Measurements from ENCODE around the gene PSMD10.

PSMD10 gene

GRCh38 chrX:108097380-108097779 lies 6.0 kb upstream of the PSMD10 start:
- Mint-ChIP-seq H3K9me3 (no peaks in the 10 kb centered on the region), H3K4me3 (no peak overlapping the region), H3K27ac (no peak overlapping the region), H3K36me3 (no peaks in the 10 kb centered on the region), H3K4me1 (peaks cover 7% of the 10 kb centered on the region)
- no peak for ATAC-seq
- DNase-seq (ENCODE audit: low spot score in 2 of 2) = no peak

- peaks cover 13% of the 10 kb centered on the region for H3K36me3 Mint-ChIP-seq
- H3K27ac Mint-ChIP-seq = no peak overlapping the region
- peaks cover 7% of the 10 kb centered on the region for H3K4me1 Mint-ChIP-seq
- H3K9me3 Mint-ChIP-seq = no peaks in the 10 kb centered on the region
- ATAC-seq (peak; percentile 50), DNase-seq (ENCODE audit: low spot score in 2 of 2) (no peak)
- no peak overlapping the region for H3K4me3 Mint-ChIP-seq
Measured at GRCh38 chrX:108091878-108092291, 543 bp upstream of the PSMD10 start.

GRCh38 chrX:108090491-108091263 lies 665 bp downstream of the PSMD10 start:
- ATAC-seq (no peak), DNase-seq (ENCODE audit: low spot score in 2 of 2) (no peak)
- Mint-ChIP-seq H3K4me1 (peaks cover 7% of the 10 kb centered on the region), H3K27ac (no peak overlapping the region), H3K36me3 (peaks cover 24% of the 10 kb centered on the region), H3K9me3 (no peaks in the 10 kb centered on the region), H3K4me3 (no peak overlapping the region)

- DNase-seq (ENCODE audit: low spot score in 2 of 2) (no peak), ATAC-seq (no peak)
- H3K9me3 Mint-ChIP-seq = no peaks in the 10 kb centered on the region
- peaks cover 41% of the 10 kb centered on the region for H3K36me3 Mint-ChIP-seq
- no peak overlapping the region for H3K27ac Mint-ChIP-seq
- H3K4me3 Mint-ChIP-seq = no peak overlapping the region
- no peaks in the 10 kb centered on the region for H3K4me1 Mint-ChIP-seq
Measured at GRCh38 chrX:108088511-108088910, 2.8 kb downstream of the PSMD10 start.

GRCh38 chrX:108087792-108088191 lies 3.5 kb downstream of the PSMD10 start:
- DNase-seq (ENCODE audit: low spot score in 2 of 2) = no peak
- no peak overlapping the region for H3K4me3 Mint-ChIP-seq
- H3K27ac Mint-ChIP-seq = no peak overlapping the region
- no peaks in the 10 kb centered on the region for H3K9me3 Mint-ChIP-seq
- ATAC-seq = no peak
- H3K4me1 Mint-ChIP-seq = no peaks in the 10 kb centered on the region
- peaks cover 45% of the 10 kb centered on the region for H3K36me3 Mint-ChIP-seq

- Mint-ChIP-seq H3K36me3 (peaks cover 24% of the 10 kb centered on the region), H3K9me3 (no peaks in the 10 kb centered on the region), H3K4me1 (no peaks in the 10 kb centered on the region), H3K27ac (no peak overlapping the region), H3K4me3 (no peak overlapping the region)
- ATAC-seq = no peak
- no peak for DNase-seq (ENCODE audit: low spot score in 2 of 2)
Measured at GRCh38 chrX:108081110-108081509, 10.2 kb downstream of the PSMD10 start.

- Mint-ChIP-seq H3K9me3 (no peaks in the 10 kb centered on the region), H3K36me3 (no peaks in the 10 kb centered on the region), H3K4me3 (no peak overlapping the region), H3K27ac (no peak overlapping the region), H3K4me1 (peaks cover 5% of the 10 kb centered on the region)
- no peak for ATAC-seq
- no peak for DNase-seq (ENCODE audit: low spot score in 2 of 2)
Measured at GRCh38 chrX:108072746-108073145, 18.6 kb downstream of the PSMD10 start.

GRCh38 chrX:108071578-108071977 lies 19.8 kb downstream of the PSMD10 start:
- H3K36me3 Mint-ChIP-seq = no peaks in the 10 kb centered on the region

GRCh38 chrX:108070891-108071290 lies 20.5 kb downstream of the PSMD10 start:
- Mint-ChIP-seq H3K4me3 (no peak overlapping the region), H3K9me3 (no peaks in the 10 kb centered on the region), H3K36me3 (no peaks in the 10 kb centered on the region)

More at GRCh38 chrX:108071578-108071977, 19.8 kb downstream of the PSMD10 start:
- H3K9me3 Mint-ChIP-seq = no peaks in the 10 kb centered on the region
- DNase-seq (ENCODE audit: low spot score in 2 of 2) (no peak), ATAC-seq (no peak)
- H3K4me1 Mint-ChIP-seq = peaks cover 5% of the 10 kb centered on the region
- no peak overlapping the region for H3K4me3 Mint-ChIP-seq
- no peak overlapping the region for H3K27ac Mint-ChIP-seq

GRCh38 chrX:108068121-108068520 lies 23.2 kb downstream of the PSMD10 start:
- DNase-seq (ENCODE audit: low spot score in 2 of 2) (no peak), ATAC-seq (no peak)
- Mint-ChIP-seq H3K9me3 (no peaks in the 10 kb centered on the region), H3K36me3 (no peaks in the 10 kb centered on the region), H3K27ac (peak overlapping the region; percentile 37), H3K4me1 (peaks cover 5% of the 10 kb centered on the region), H3K4me3 (no peak overlapping the region)

More at GRCh38 chrX:108070891-108071290, 20.5 kb downstream of the PSMD10 start:
- Mint-ChIP-seq H3K4me1 (peaks cover 5% of the 10 kb centered on the region), H3K27ac (no peak overlapping the region)
- DNase-seq (ENCODE audit: low spot score in 2 of 2) (no peak), ATAC-seq (peak; percentile 51)

GRCh38 chrX:108064613-108065012 lies 26.7 kb downstream of the PSMD10 start:
- Mint-ChIP-seq H3K27ac (no peak overlapping the region), H3K9me3 (no peaks in the 10 kb centered on the region), H3K36me3 (no peaks in the 10 kb centered on the region)

GRCh38 chrX:108064001-108064400 lies 27.3 kb downstream of the PSMD10 start:
- no peak for ATAC-seq
- DNase-seq (ENCODE audit: low spot score in 2 of 2) = no peak
- Mint-ChIP-seq H3K9me3 (no peaks in the 10 kb centered on the region), H3K27ac (peak overlapping the region; percentile 32), H3K4me1 (no peaks in the 10 kb centered on the region), H3K36me3 (no peaks in the 10 kb centered on the region), H3K4me3 (no peak overlapping the region)

More at GRCh38 chrX:108064613-108065012, 26.7 kb downstream of the PSMD10 start:
- ATAC-seq (no peak), DNase-seq (ENCODE audit: low spot score in 2 of 2) (no peak)
- H3K4me3 Mint-ChIP-seq = no peak overlapping the region
- H3K4me1 Mint-ChIP-seq = no peaks in the 10 kb centered on the region

- Mint-ChIP-seq H3K9me3 (no peaks in the 10 kb centered on the region), H3K4me3 (no peak overlapping the region), H3K36me3 (no peaks in the 10 kb centered on the region), H3K4me1 (no peaks in the 10 kb centered on the region), H3K27ac (no peak overlapping the region)
- no peak for ATAC-seq
- DNase-seq (ENCODE audit: low spot score in 2 of 2) = no peak
Measured at GRCh38 chrX:108059801-108060200, 31.5 kb downstream of the PSMD10 start.

GRCh38 chrX:108055546-108055945 lies 35.8 kb downstream of the PSMD10 start:
- ATAC-seq (no peak), DNase-seq (ENCODE audit: low spot score in 2 of 2) (no peak)
- no peak overlapping the region for H3K27ac Mint-ChIP-seq
- no peak overlapping the region for H3K4me3 Mint-ChIP-seq
- H3K9me3 Mint-ChIP-seq = no peaks in the 10 kb centered on the region
- no peaks in the 10 kb centered on the region for H3K36me3 Mint-ChIP-seq
- H3K4me1 Mint-ChIP-seq = no peaks in the 10 kb centered on the region

GRCh38 chrX:108053218-108053617 lies 38.1 kb downstream of the PSMD10 start:
- H3K4me1 Mint-ChIP-seq = no peaks in the 10 kb centered on the region
- DNase-seq (ENCODE audit: low spot score in 2 of 2) = no peak

GRCh38 chrX:108049649-108050048 lies 41.7 kb downstream of the PSMD10 start:
- Mint-ChIP-seq H3K9me3 (no peaks in the 10 kb centered on the region), H3K4me3 (no peak overlapping the region), H3K27ac (no peak overlapping the region), H3K4me1 (no peaks in the 10 kb centered on the region), H3K36me3 (no peaks in the 10 kb centered on the region)
- DNase-seq (ENCODE audit: low spot score in 2 of 2) = no peak
- no peak for ATAC-seq

More at GRCh38 chrX:108053218-108053617, 38.1 kb downstream of the PSMD10 start:
- Mint-ChIP-seq H3K36me3 (no peaks in the 10 kb centered on the region), H3K4me3 (no peak overlapping the region), H3K27ac (no peak overlapping the region), H3K9me3 (no peaks in the 10 kb centered on the region)
- ATAC-seq = no peak

Measured in stimulated activated effector memory CD8-positive, alpha-beta T cell treated with anti-CD3 and anti-CD28 coated beads, Interleukin-12 subunit alpha, Interleukin-12 subunit beta, amount 100 ng/mL, for 72 hours (primary cell).